ENCODE measurements around the gene STAT5B. TPM values are rescaled to one million over a fixed set of nuclear protein-coding genes. Genes with fewer than 3 reads are reported as not detected.

STAT5B gene
- total and polyA plus RNA-seq, 2 of the 13 experiments (the other 11 are each of a cell fraction or from before 2014, with no cell fraction given) = 21.0 to 42.8 TPM

DNA sequence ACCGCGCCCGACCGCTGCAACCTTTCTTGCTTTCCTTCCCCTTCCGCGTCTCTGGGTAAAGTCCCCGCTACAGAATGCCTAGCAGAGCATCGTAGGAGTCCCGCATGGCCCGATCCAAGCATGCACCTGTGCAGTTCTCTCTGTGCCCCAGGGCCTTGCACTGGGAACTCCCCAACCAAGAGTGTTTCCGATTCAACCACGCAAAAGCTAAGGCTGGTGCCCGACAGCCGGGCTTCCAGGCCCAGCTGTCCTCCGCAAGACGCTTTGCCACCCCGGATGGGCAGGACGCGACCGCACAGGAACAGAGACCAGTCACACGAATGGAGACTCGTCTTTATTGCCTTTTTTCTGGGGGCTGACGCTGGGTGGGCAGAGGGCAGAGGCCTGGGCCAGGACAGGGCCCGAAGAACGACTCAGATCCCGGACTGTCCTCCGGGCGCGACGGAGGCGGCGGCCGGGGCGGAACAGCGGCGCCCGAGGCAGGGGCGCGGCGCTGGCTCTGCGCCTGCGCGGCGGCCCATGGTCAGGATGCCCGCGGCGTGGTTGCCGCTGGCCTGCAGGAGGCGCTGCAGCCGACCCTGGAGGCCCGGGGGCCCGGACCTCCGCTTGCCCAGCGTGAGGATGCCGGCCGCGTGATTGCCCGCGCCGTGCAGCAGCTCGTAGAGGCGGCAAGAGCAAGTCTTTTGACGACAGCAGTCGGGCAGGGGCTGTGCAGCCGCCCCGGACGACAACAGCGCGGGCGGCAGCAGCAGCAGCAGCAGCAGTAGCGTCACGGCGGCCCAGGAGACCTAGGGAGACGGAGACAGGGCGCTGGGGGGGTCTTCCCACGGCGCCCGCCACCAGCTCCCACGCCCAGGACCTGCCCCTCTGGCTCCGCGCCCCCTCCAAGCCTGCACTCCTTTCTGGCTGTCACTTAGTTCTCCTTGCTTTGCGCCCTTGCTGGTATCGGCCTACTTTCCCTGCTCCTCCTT is 92.2 kb downstream of the STAT5B start (continued):
- TF ChIP-seq ZNF367 (CRISPR knock-in tag; IDR thresholded peaks at IDR 0.05; ENCODE audit: borderline replicate concordance) (peak; percentile 60; the same call in 1 of the 2 replicates), ZNF292 (CRISPR knock-in tag; IDR thresholded peaks at IDR 0.05; ENCODE audit: borderline replicate concordance, low read depth) (no peak; the same call in 1 of the 2 replicates), ZNF660 (CRISPR knock-in tag; IDR thresholded peaks at IDR 0.05; ENCODE audit: borderline replicate concordance, low read depth) (0 out of 2 replicates have a peak, but pooled peaks have one; percentile 82), NKX3-1 (CRISPR knock-in tag; IDR thresholded peaks at IDR 0.05) (peak; percentile 96), ZNF790 (CRISPR knock-in tag; IDR thresholded peaks at IDR 0.05; ENCODE audit: borderline replicate concordance) (peak; percentile 87; the same call in 1 of the 2 replicates), STAT5B (CRISPR knock-in tag; IDR thresholded peaks at IDR 0.05) (peak; percentile 55; the same call in 1 of the 2 replicates), MXD1 (CRISPR knock-in tag; IDR thresholded peaks at IDR 0.05) (peak; percentile 94), ZNF776 (CRISPR knock-in tag; IDR thresholded peaks at IDR 0.05) (peak; percentile 97), FOXA1 (IDR thresholded peaks at IDR 0.05) (no peak), FOXA1 (CRISPR knock-in tag; IDR thresholded peaks at IDR 0.05) (peak; percentile 34), RBFOX2 (IDR thresholded peaks at IDR 0.05; ENCODE audit: low read depth, low read length) (peak; percentile 88), TGIF2 (CRISPR knock-in tag; IDR thresholded peaks at IDR 0.05) (peak; percentile 83; the same call in 1 of the 2 replicates), ZNF510 (CRISPR knock-in tag; IDR thresholded peaks at IDR 0.05; ENCODE audit: low read depth) (0 out of 2 replicates have a peak, but pooled peaks have one; percentile 54), ZMYM4 (CRISPR knock-in tag; IDR thresholded peaks at IDR 0.05) (peak; percentile 51)
- TF ChIP-seq, protein P1, sequence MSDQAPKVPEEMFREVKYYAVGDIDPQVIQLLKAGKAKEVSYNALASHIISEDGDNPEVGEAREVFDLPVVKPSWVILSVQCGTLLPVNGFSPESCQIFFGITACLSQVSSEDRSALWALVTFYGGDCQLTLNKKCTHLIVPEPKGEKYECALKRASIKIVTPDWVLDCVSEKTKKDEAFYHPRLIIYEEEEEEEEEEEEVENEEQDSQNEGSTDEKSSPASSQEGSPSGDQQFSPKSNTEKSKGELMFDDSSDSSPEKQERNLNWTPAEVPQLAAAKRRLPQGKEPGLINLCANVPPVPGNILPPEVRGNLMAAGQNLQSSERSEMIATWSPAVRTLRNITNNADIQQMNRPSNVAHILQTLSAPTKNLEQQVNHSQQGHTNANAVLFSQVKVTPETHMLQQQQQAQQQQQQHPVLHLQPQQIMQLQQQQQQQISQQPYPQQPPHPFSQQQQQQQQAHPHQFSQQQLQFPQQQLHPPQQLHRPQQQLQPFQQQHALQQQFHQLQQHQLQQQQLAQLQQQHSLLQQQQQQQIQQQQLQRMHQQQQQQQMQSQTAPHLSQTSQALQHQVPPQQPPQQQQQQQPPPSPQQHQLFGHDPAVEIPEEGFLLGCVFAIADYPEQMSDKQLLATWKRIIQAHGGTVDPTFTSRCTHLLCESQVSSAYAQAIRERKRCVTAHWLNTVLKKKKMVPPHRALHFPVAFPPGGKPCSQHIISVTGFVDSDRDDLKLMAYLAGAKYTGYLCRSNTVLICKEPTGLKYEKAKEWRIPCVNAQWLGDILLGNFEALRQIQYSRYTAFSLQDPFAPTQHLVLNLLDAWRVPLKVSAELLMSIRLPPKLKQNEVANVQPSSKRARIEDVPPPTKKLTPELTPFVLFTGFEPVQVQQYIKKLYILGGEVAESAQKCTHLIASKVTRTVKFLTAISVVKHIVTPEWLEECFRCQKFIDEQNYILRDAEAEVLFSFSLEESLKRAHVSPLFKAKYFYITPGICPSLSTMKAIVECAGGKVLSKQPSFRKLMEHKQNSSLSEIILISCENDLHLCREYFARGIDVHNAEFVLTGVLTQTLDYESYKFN (CRISPR knock-in tag; conservative IDR thresholded peaks at IDR 0.05) = no peak; the same call in 1 of the 2 replicates
- TF ChIP-seq, protein P2, sequence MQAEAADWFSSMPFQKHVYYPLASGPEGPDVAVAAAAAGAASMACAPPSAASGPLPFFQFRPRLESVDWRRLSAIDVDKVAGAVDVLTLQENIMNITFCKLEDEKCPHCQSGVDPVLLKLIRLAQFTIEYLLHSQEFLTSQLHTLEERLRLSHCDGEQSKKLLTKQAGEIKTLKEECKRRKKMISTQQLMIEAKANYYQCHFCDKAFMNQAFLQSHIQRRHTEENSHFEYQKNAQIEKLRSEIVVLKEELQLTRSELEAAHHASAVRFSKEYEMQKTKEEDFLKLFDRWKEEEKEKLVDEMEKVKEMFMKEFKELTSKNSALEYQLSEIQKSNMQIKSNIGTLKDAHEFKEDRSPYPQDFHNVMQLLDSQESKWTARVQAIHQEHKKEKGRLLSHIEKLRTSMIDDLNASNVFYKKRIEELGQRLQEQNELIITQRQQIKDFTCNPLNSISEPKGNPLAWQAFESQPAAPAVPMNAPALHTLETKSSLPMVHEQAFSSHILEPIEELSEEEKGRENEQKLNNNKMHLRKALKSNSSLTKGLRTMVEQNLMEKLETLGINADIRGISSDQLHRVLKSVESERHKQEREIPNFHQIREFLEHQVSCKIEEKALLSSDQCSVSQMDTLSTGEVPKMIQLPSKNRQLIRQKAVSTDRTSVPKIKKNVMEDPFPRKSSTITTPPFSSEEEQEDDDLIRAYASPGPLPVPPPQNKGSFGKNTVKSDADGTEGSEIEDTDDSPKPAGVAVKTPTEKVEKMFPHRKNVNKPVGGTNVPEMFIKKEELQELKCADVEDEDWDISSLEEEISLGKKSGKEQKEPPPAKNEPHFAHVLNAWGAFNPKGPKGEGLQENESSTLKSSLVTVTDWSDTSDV (CRISPR knock-in tag; IDR thresholded peaks at IDR 0.05) = peak; percentile 92
- TF ChIP-seq, protein P3, sequence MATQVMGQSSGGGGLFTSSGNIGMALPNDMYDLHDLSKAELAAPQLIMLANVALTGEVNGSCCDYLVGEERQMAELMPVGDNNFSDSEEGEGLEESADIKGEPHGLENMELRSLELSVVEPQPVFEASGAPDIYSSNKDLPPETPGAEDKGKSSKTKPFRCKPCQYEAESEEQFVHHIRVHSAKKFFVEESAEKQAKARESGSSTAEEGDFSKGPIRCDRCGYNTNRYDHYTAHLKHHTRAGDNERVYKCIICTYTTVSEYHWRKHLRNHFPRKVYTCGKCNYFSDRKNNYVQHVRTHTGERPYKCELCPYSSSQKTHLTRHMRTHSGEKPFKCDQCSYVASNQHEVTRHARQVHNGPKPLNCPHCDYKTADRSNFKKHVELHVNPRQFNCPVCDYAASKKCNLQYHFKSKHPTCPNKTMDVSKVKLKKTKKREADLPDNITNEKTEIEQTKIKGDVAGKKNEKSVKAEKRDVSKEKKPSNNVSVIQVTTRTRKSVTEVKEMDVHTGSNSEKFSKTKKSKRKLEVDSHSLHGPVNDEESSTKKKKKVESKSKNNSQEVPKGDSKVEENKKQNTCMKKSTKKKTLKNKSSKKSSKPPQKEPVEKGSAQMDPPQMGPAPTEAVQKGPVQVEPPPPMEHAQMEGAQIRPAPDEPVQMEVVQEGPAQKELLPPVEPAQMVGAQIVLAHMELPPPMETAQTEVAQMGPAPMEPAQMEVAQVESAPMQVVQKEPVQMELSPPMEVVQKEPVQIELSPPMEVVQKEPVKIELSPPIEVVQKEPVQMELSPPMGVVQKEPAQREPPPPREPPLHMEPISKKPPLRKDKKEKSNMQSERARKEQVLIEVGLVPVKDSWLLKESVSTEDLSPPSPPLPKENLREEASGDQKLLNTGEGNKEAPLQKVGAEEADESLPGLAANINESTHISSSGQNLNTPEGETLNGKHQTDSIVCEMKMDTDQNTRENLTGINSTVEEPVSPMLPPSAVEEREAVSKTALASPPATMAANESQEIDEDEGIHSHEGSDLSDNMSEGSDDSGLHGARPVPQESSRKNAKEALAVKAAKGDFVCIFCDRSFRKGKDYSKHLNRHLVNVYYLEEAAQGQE (IDR thresholded peaks at IDR 0.05; ENCODE audit: borderline replicate concordance in 1 of 2, low read depth in 1 of 2, low read length in 2 of 2) = peak in 1 of 2 experiments; percentile 50; a peak in 1 of 4 replicates
